Smooth muscle cell of the brain vasculature (primary cell): Measurements from ENCODE around the gene SLTM.
"Not testable (repeated sequence)": the region's sequence is repeated elsewhere in the genome, so short reads cannot be mapped to it uniquely, and the experiment has no call there.

Source experiments
- DNase-seq: peaks from one replicate; pipeline ENCODE4 v3.0.0-alpha.2; 2012; ENCODE audit warnings: low read depth, low spot score

SLTM gene

GRCh38 chr15:58876306-58877106, 57.0 kb downstream of the SLTM start:
- no peak for DNase-seq

DNA sequence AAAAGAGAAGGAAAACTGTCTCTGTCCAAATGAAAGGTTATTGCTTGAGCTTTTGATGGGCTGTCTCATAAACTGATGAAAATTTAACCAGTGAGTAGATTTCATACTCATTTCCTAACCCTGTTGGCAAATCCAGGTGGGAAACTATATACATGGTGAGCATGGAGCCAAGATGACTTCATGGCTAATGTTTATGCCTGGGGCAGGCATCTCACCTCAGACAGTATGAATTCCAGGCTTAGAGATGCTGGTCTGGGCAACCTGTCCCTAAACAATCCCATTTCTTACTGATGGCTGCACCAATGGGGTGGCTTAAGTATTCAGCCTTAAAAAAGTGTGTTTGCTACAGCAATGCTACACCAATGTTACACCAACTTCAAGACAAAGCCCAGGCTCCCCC, 58.1 kb downstream of the SLTM start:
- no peak for DNase-seq

DNA sequence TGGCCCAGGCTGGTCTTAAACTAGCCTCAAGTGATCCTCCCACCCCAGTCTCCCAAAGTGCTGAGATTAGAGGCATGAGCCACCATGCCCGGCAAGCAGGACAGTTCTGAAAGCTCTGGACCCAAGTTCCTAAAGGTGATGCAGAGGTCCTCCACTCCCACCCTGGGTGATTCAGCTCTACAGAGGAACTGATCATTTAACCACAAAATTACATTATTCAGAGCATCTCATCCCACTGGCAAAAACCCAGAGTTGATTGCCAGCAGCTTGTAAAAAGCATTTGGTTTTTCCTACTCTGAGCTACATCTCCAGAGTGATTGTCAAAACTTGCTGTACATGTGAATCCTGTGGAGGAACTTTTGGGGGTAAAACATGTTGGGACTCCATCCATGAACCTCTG, 60.2 kb downstream of the SLTM start:
- DNase-seq, result no peak

- no peak for DNase-seq
These were observed 63.0 kb downstream of the SLTM start for GRCh38 chr15:58870451-58870850.

DNA sequence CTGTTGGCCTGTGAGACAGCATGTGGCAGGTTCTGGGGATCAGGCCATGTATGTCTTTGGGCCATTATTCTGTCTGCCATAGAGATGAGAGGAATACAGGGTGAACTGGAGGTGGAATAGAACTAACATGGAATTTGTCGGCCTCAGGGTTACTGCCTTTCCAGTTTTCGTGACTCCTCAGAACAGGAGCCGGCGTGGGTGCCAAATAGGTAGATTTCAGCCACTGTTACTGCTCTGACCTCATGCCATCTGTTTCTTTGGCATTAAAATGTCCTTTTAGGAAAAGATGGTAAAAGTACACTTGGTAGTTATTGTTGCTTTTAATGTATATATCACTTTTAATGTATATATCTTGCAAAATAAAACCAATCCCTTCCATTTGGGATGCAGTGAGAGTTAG, 65.6 kb downstream of the SLTM start:
- no peak for DNase-seq

DNA sequence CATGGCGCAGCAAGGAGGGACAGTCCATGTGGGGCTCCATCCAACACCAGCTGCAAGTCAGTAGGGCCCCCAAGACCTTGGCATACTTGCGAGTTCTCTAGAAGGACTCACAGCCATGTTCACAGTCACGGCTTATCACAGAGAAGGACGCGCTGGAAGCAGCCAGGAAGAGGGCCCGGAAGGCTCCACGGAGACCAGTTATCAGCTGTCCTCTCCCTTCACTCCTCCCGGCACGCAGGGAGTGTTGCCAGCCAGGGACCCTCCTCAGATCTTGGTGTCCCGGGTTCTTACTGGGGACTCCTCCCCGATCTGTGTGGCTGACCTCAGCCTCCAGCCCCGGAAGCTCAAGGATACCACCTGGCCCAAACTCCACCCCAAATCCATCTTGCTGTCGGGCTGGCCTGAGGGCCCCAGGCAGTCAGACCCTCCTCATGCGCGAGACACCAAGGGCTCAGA, 68.0 kb downstream of the SLTM start:
- DNase-seq, result no peak

DNA sequence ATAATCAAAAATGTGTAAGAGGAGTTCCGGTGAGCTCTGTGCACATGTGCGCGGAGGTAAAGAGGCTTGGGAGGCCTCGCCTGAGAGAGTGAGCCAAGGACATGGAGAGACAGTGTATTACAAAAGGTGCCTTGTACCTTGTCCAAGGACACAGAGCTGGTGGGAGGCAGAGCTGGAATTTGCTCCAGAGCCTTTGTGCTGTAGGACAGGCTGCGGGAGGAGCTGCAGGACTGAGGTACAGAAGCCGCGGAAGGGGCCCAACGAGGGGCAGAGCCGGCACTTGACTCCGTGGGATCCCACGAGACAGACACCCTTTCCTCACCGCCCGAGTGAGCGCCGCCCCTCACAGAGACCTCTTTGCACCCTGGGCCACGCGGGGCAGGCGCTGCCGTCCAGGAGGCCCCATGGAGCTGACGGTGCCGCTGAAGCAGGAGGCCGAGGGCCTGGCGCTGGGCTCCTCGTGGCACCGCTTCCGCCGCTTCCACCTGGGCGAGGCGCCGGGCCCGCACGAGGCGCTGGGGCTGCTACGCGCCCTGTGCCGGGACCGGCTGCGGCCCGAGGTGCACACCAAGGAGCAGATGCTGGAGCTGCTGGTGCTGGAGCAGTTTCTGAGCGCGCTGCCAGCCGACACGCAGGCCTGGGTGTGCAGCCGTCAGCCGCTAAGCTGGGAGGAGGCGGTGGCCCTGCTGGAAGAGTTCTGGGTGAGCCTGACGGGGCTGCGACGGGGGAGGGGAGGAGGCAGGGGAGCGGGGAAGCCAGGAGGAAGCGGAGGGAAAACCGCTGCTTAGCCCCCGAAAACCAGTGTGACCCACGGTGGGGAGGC, 68.7 kb downstream of the SLTM start:
- no peak for DNase-seq

DNA sequence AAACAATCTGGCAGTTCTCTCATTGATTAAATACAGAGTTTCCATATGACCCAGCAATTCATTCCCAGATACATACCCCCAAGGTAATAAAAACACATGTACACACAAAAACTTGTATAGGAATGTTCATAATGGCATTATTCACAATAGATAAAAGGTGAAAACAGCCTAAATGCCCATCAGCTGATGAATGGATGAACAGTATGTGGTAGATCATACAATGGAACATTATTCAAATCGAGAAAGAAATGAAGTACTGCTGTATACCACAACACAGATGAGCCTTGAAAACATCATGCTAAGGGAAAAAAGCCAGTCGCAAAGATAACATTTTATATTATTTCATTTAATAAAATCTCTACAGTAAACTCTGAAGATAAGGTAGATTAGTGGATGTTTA, 71.2 kb downstream of the SLTM start:
- no peak for DNase-seq

DNA sequence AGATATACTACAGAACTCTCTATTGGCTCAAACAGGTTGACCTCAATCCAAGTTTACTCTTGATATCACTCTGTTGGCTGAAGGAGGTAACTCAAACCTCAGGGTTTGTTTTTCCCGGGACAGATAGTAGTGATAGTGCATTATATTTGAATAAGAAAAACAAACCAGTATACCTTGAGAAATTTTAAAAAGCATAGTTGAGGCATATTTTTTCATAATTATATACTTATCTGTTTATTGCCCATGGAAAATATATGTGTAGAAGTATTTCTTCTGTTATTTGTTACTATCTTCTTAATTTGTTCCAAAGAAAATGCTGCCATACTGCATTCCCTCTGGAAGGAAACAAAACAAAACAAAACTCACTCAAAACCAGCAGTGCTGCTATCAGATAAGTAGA, 76.9 kb downstream of the SLTM start:
- DNase-seq, result not testable (repeated sequence)

DNA sequence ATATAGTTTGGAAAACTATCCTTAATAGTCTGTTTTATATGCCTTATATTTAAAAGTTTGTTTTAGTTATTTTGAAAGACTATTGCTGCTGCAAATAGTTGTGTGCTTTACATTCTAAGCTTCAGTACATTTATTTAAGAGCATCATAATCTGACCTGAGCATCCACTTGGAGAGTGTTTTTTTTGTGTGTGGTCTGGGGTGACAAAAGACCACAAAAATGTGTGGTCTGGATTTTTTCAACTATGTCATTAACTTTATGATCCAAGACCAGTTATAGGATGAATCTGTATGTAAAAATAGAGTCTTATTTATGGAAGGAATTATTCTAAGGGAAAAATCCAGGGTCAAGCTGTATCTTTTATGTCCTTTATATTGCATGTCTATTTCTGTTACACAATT, 77.4 kb downstream of the SLTM start:
- no peak for DNase-seq

DNA sequence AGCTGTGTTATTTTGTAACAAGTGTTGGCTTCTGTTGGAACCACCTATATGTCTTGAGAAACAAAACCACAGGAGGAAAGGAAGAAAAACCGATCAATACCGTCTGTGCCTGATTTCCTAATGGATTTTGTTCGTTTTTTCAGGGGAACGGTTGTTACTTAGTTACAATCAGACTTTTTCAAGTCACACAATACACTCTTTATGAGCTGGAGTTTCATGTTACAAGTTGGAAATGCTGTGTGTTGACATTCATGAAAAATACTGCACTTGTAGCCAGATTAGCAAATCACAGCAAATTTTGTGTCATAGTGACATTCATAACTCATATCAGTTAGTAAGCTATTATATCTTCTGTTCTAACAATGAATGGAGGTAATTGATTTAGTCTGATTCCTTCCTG, 78.9 kb downstream of the SLTM start:
- DNase-seq, result no peak

DNA sequence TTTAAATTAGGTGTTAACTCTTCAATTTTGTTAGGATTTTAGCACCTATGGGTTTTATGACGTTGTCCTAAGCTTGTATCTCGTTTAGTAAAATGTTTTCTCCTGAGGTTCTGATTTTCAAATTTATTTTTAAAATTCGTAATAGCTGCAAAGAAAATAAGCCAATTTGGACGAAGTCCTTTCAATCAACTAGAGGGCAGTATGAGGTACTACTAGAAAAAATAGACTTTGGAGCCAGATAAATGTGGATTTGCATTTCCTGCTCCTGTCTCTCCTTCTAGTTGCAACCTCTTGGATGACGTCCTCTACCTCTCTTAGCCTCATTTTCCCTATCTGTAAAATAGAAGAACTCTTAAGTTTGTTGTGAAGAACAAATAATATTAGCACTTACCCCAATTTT, 81.1 kb downstream of the SLTM start:
- no peak for DNase-seq

GRCh38 chr15:58851205-58851604, 82.3 kb downstream of the SLTM start:
- DNase-seq, result not testable (repeated sequence)

GRCh38 chr15:58842713-58843396, 90.6 kb downstream of the SLTM start:
- no peak for DNase-seq

GRCh38 chr15:58840048-58840447, 93.4 kb downstream of the SLTM start:
- DNase-seq, result no peak

- no peak for DNase-seq
These were observed 94.0 kb downstream of the SLTM start for GRCh38 chr15:58839485-58839884.

GRCh38 chr15:58833681-58834426, 99.6 kb downstream of the SLTM start:
- not testable (repeated sequence) for DNase-seq

- DNase-seq, result no peak
These were observed 102.9 kb downstream of the SLTM start for GRCh38 chr15:58830556-58830955.
